GM12801 (cell line): ENCODE results near the gene MAML2.

ENCODE experiments used
- TF ChIP-seq, protein P1 (sequence below): IDR thresholded peaks from one replicate; pipeline ENCODE4 v1.5.1; 2011; ENCODE audit warnings: control low read depth; ENCODE audit not compliant: insufficient read length; ENCODE audit errors: extremely low read depth

The MAML2 gene

DNA sequence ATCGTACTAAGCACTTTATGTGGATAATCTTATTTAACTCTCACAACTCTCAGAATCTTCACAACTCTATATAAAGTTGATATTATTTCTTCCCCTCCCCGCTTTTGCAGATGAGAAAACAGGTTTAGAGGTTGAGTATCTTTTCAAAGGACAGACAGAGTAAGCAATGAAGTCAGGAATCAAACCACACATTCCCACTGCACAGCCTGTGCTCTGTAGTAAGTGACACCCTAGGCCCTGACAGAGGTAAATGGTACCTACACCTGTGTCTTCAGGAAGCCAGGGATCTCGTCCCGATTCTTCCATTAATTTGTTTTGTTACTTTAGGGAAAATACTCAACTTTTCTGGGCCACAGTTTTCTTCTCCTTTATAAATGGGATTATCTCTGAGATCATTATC, 246.6 kb downstream of the MAML2 start:
- TF ChIP-seq, protein P1, sequence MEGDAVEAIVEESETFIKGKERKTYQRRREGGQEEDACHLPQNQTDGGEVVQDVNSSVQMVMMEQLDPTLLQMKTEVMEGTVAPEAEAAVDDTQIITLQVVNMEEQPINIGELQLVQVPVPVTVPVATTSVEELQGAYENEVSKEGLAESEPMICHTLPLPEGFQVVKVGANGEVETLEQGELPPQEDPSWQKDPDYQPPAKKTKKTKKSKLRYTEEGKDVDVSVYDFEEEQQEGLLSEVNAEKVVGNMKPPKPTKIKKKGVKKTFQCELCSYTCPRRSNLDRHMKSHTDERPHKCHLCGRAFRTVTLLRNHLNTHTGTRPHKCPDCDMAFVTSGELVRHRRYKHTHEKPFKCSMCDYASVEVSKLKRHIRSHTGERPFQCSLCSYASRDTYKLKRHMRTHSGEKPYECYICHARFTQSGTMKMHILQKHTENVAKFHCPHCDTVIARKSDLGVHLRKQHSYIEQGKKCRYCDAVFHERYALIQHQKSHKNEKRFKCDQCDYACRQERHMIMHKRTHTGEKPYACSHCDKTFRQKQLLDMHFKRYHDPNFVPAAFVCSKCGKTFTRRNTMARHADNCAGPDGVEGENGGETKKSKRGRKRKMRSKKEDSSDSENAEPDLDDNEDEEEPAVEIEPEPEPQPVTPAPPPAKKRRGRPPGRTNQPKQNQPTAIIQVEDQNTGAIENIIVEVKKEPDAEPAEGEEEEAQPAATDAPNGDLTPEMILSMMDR: no peak

DNA sequence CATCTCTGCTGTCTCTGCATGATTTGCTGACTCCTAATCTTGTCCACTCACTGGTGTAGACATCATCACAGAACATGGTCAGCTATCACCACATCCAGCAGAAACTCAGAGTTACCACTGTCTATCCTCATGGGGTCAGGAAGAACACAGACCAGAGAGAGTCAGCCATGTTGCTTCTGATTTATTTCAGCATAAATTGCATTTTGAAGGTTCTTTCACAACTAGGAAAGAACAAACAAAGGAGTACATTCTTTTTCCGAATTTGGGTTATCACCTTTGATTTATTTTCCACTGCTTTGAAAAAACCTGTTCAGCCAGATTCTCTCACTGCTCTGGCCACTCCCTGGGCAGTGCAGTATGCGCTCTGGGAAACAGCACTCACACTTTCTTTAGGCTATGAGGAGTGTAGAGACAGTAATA, 247.1 kb downstream of the MAML2 start:
- TF ChIP-seq, protein P1: no peak

DNA sequence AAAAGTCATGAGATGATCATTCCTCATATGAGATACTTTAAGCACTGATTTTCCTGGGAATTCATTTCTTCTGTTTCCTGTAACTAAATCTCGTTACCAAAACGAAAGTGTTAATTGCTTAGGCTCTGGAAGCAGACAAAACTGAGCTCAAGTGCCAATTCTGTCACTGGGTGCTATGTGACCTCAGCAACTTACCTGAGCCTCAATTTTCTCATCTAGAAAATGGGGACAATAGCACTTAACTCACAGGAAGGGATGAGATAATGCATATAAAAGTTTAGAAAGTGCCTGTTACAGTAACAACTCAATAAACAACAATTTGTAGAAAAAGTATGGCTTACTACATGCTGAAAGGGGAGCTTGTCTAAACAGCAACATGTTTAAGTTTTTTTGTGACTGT, 248.8 kb downstream of the MAML2 start:
- TF ChIP-seq, protein P1: no peak

DNA sequence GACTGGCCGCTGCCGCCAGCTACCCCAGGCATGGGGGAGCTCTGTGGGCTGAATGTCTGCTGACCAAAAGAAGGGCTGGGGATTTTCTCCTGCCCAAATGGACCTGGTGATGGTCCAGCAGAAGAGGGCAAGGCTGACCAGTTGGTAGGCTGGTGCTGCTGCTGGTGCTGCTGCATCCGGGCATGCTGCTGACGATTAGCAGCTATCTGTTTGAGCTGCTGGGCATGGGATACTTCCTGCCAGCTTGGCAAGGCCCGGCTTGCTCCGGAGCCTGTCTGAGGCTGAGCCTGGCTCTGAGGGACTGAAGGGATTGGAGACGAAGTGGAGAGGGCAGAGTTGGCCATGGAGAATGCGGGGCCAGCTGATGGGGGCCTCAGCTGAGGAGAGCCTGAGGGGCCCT, 250.5 kb downstream of the MAML2 start:
- TF ChIP-seq, protein P1: no peak

DNA sequence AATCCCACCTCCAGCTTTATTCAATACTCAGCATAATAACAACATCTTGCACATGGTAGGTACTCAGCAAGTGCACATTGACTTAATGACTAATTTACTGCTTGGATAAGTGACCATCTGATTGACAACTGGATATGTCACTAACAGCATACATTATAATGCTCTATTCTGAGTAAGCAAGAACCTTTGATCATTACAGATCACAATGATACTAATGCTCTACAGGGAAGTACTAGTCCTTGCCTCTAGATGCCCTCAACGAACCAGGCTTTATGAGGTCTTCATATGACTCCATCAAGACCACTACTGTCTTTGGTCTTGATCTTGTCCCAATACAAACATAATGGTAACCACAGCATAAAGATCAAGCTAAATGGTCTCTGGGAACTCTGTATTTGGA, 251.5 kb downstream of the MAML2 start:
- TF ChIP-seq, protein P1: no peak

DNA sequence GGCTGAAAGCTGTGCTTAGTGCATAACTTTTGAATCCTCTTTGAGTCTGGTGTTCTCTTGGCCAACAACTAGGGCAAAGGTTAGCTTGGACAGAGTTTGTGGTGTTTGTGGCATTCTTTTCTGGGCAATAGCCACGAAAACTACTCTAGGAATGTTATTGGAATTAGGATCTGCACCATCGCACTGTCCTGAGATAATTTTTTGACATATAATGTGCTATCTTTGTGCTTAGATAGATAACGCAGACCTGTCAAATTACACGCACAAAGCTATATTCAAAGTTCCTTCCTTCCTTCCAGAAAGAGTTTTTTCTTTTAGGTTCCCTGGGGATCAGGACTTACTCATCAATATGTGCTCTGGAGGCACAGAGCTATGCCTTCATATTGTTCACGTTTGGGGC, 252.3 kb downstream of the MAML2 start:
- TF ChIP-seq, protein P1: no peak

DNA sequence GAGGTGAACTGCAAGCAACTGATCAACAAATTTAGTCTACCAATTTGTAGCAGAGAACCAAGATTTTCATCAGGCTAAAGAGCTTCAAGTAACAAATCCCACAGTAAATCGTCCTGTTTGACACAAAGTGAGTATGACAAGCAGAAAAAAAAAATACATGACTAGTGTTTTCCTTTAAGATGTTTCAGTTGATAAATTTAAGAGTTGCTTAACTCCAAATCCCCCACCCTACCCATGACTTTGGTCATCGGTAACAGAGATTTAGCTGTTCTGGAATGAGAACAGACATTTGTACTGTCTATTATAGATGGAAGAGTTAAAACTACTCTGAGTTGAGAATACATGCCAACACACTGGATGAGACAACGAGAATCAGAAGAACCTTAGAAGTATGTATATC, 254.1 kb downstream of the MAML2 start:
- TF ChIP-seq, protein P1: no peak

DNA sequence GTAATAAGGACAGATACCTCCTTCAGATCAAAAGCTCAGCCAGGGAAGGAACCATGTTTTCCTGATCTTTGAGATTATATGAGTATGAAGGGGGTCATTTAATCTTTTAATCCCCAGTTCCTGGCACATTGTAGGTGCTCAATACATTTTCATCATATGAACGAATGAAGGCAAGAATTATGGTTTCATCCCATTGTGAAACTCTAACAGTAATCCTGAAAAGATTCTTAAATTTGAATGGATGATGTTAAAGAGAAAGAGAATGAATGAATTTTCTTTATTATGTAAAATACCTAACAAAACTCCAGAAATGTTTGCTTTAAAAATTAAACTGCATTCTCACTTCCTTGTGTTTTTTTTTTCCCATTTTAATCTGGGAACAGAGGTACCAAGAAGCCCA, 256.9 kb downstream of the MAML2 start:
- TF ChIP-seq, protein P1: no peak
